Upper lobe of right lung (tissue), 1 donor: ENCODE results near the gene CDH4. TPM values are rescaled to one million over a fixed set of nuclear protein-coding genes. Genes with fewer than 3 reads are reported as not detected.

Experiments
- ATAC-seq: fragments of 200-7000 bp; cut with Tn5 transposase; one replicate; pipeline ENCODE4 v1.9.1; 2020; ENCODE audit warnings: mild to moderate bottlenecking, moderate library complexity
- DNase-seq: peaks from one replicate; pipeline ENCODE4 v3.0.0-alpha.2; 2020
- H3K27ac ChIP-seq: fragments of 200-600 bp; one replicate; pipeline ENCODE4 v1.8.0; 2022
- H3K27me3 ChIP-seq: fragments of 200-600 bp; one replicate; pipeline ENCODE4 v1.8.0; 2022; ENCODE audit warnings: mild to moderate bottlenecking
- H3K36me3 ChIP-seq: fragments of 200-600 bp; one replicate; pipeline ENCODE4 v1.8.0; 2022
- H3K4me1 ChIP-seq: fragments of 200-600 bp; one replicate; pipeline ENCODE4 v1.8.0; 2022
- H3K4me3 ChIP-seq: fragments of 200-600 bp; one replicate; pipeline ENCODE4 v1.8.0; 2022; ENCODE audit warnings: mild to moderate bottlenecking
- H3K9me3 ChIP-seq: fragments of 200-600 bp; one replicate; pipeline ENCODE4 v1.8.0; 2022
- intact Hi-C: fragments of 100-400 bp; cut with DNase I; formaldehyde crosslinking; loops from one replicate; pipeline ENCODE4 v1.11.0; 2022
- total RNA-seq: library from RNA; stranded (reverse); fragmentation: NEBNext Ultra II Directional; extraction: Animal tissue kit (Norgen Biotek cat#: 25700); gene quantifications from one replicate; pipeline ENCODE4 v1.2.1, GENCODE V29; 2021
- TF ChIP-seq, protein P1 (sequence below): fragments of 200-600 bp; IDR thresholded peaks from one replicate; pipeline ENCODE4 v1.8.0; 2022; ENCODE audit warnings: antibody characterized with exemption
- donor health status: DM: no; HTN: yes; CAD: no; lungs with severe emphysema.

Gene CDH4
- total RNA-seq, 1 donor from 2014 or later: 0.23 TPM

GRCh38 chr20:61587681-61588289 lies 335.7 kb downstream of the CDH4 start:
- Histone ChIP-seq H3K4me1 (no peaks in the 10 kb centered on the region), H3K9me3 (no peaks in the 10 kb centered on the region), H3K27ac (no peak overlapping the region), H3K27me3 (no peaks in the 10 kb centered on the region), H3K4me3 (no peak overlapping the region), H3K36me3 (no peaks in the 10 kb centered on the region)
- no peak for ATAC-seq
- no peak for DNase-seq
- intact Hi-C loops: no loop called here
- TF ChIP-seq, protein P1, sequence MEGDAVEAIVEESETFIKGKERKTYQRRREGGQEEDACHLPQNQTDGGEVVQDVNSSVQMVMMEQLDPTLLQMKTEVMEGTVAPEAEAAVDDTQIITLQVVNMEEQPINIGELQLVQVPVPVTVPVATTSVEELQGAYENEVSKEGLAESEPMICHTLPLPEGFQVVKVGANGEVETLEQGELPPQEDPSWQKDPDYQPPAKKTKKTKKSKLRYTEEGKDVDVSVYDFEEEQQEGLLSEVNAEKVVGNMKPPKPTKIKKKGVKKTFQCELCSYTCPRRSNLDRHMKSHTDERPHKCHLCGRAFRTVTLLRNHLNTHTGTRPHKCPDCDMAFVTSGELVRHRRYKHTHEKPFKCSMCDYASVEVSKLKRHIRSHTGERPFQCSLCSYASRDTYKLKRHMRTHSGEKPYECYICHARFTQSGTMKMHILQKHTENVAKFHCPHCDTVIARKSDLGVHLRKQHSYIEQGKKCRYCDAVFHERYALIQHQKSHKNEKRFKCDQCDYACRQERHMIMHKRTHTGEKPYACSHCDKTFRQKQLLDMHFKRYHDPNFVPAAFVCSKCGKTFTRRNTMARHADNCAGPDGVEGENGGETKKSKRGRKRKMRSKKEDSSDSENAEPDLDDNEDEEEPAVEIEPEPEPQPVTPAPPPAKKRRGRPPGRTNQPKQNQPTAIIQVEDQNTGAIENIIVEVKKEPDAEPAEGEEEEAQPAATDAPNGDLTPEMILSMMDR: no peak

DNA sequence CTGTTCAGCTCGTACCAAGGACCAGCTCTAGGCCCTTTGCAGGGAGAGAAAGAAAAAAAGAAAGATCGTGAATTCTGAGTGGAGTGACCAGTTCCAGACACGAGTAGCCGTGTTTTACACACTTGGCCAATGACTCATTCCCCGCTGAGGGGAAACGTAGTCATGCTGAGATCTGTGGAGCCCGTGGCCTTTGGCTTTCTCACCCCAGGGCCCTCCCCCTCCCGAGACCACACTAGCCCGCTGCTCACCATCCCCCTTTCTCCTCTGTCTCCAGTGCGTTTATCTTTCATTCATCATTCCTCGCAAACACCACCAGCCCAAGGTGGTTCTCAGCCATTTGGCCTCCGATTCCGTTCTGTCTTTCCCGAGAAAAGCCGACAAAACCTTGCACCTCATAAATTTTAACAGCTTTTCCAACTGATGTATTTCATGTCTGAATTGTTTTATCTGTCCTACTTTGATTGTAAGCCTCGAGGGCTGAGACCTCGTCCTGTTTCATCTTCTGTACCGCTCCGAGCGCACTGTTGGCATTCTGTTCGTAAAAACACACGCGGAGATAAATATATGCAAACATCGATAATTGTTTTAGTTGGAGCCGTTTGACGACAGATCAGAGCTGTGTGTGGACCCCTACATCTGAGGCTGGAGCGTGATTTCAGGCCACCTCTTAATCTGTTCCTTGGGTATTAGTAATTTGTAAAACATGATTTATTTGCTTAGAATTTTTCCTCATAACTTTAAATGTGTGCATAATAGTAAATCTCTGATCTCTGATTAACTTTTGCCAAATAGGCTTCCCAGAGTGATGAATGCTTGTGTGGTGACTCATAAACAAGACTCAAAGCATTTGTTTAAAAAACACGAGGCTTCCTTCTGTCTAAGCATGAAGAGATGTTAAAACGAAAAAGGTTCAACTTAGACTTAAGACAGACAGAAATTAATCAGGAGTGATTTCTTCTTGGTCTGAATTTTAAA lies 336.6 kb downstream of the CDH4 start:
- Histone ChIP-seq H3K4me3 (no peak overlapping the region), H3K9me3 (no peaks in the 10 kb centered on the region), H3K27ac (no peak overlapping the region), H3K4me1 (no peaks in the 10 kb centered on the region), H3K27me3 (no peaks in the 10 kb centered on the region), H3K36me3 (no peaks in the 10 kb centered on the region)
- TF ChIP-seq, protein P1: no peak
- ATAC-seq (no peak), DNase-seq (no peak)
- intact Hi-C loops: no loop called here

DNA sequence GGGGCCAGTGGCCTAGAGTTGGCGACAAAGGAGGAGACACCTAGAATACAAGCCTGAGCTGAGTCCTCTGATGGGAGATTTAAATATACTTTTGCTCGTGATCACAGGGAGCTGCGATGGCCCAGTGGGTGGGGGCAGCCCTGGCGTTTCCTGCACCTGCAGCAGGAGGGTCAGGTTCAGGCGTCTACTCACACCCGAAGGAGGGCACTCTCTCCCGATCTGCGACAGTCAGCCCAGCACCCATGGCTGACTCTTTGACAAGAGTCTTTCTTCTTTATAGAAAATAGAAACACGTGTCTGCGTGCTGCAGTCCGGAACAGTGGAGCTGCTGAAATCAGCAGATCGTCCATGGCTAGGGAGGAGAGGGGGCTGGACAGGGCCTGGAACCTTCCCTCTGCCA lies 338.2 kb downstream of the CDH4 start:
- H3K36me3 ChIP-seq: no peaks in the 10 kb centered on the region
- H3K9me3 ChIP-seq: no peaks in the 10 kb centered on the region
- intact Hi-C loops: no loop called here
- H3K27ac ChIP-seq: no peak overlapping the region
- H3K4me3 ChIP-seq: no peak overlapping the region
- H3K27me3 ChIP-seq: no peaks in the 10 kb centered on the region
- H3K4me1 ChIP-seq: no peaks in the 10 kb centered on the region
- TF ChIP-seq, protein P1: no peak
- ATAC-seq (no peak), DNase-seq (no peak)

GRCh38 chr20:61593516-61593915 lies 341.5 kb downstream of the CDH4 start:
- intact Hi-C loops: no loop called here
- DNase-seq (no peak), ATAC-seq (no peak)
- TF ChIP-seq, protein P1: no peak
- Histone ChIP-seq H3K9me3 (no peaks in the 10 kb centered on the region), H3K27ac (no peak overlapping the region), H3K36me3 (no peaks in the 10 kb centered on the region), H3K27me3 (peaks cover 2% of the 10 kb centered on the region), H3K4me1 (no peaks in the 10 kb centered on the region), H3K4me3 (no peak overlapping the region)

DNA sequence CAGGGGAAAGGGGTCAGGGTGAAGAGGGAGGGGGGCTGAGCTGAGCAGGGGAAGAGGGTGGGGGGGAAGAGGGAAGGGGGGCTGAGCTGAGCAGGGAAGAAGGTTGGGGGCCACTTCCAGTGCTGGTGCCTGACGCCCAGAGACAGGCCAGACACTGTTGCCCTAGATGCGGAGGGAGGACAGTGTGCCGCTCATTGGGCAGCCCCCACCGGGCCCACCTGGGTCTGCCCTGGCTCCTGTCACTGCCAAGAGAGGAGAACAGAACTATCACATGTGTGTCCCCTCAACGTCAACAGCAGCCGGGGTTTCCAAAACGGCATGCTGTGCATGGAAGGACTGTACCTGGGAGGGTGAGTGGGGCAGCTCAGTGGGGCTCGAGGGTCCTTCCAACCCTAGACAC lies 342.1 kb downstream of the CDH4 start:
- H3K36me3 ChIP-seq: no peaks in the 10 kb centered on the region
- ATAC-seq: no peak
- no peak overlapping the region for H3K4me3 ChIP-seq
- no peak overlapping the region for H3K27ac ChIP-seq
- H3K4me1 ChIP-seq: no peaks in the 10 kb centered on the region
- no peaks in the 10 kb centered on the region for H3K9me3 ChIP-seq
- intact Hi-C loops: no loop called here
- no peak for DNase-seq
- H3K27me3 ChIP-seq: peaks cover 4% of the 10 kb centered on the region
- TF ChIP-seq, protein P1: no peak
